Measurements from ENCODE around the gene SUZ12.
"Not testable (repeated sequence)": the region's sequence is repeated elsewhere in the genome, so short reads cannot be mapped to it uniquely, and the experiment has no call there.

Gene SUZ12

DNA sequence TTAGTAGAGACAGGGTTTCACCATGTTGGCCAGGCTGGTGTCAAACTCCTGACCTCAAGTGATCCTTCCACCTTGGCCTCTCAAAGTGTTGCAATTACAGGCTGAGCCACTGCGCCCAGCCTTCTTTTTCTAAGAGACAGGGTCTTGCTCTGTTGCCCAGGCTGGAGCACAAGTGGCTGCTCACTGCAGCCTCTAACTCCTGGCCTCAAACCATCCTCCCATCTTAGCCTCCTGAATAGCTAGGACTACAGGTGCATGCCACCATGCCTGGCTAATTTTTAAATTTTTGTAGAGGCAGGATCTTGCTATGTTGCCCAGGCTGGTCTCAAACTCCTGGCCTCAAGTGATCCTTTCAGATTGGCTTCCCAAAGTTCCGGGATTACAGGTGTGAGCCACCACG, 15.1 kb downstream of the SUZ12 start:
- H3K36me3 ChIP-seq, result peaks cover 64% of the 10 kb centered on the region

DNA sequence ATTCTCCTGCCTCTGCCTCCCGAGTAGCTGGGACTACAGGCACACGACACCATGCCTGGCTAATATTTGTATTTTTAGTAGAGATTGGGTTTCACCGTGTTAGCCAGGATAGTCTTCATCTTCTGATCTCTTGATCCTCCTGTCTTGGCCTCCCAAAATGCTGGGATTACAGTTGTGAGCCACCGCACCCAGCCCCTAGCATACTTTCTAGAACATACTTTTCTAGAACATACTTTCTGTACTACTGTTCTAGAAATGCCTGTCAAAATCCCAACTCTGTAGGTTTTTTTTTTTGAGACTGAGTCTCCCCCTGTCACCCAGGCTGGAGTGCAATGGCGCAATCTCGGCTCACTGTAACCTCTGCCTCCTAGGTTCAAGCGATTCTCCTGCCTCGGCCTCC, 27.3 kb downstream of the SUZ12 start:
- peaks cover 62% of the 10 kb centered on the region for H3K36me3 ChIP-seq
- H3K4me1 ChIP-seq (ENCODE audit: control insufficient read depth in 1 of 2, insufficient read depth in 1 of 2, low read depth in 1 of 2, low read length in 1 of 2); H3K4me3 ChIP-seq (ENCODE audit: low read depth in 1 of 2, low read length in 1 of 2); H3K27ac ChIP-seq; H3K9me3 ChIP-seq; H3K27me3 ChIP-seq: not testable (repeated sequence)

More for the DNA sequence above, 15.1 kb downstream of the SUZ12 start:
- H3K4me3 ChIP-seq (ENCODE audit: low read depth in 1 of 2, low read length in 1 of 2); H3K27me3 ChIP-seq; H3K27ac ChIP-seq; H3K9me3 ChIP-seq; H3K4me1 ChIP-seq (ENCODE audit: control insufficient read depth in 1 of 2, insufficient read depth in 1 of 2, low read depth in 1 of 2, low read length in 1 of 2): not testable (repeated sequence)

DNA sequence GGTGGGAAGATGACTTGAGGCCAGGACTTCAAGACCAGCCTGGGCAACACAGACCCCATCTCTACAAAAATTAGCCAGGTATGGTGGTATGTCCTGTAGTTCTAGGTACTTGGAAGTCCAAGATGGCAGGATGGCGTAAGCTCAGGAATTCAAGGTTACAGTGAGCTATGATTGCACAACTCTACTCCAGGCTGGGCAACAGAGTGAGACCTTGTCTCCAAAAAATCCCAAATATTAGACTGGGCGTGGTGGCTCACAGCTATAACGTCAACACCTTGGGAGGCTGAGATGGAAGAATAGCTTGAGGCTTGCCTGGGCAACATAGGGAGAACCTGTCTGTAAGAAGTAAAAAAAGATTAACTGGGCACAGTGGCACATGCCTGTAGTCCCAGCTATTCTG, 30.8 kb downstream of the SUZ12 start:
- Histone ChIP-seq H3K27ac (no peak overlapping the region), H3K4me3 (ENCODE audit: low read depth in 1 of 2, low read length in 1 of 2) (no peak overlapping the region), H3K9me3 (no peaks in the 10 kb centered on the region), H3K4me1 (ENCODE audit: control insufficient read depth in 1 of 2, insufficient read depth in 1 of 2, low read depth in 1 of 2, low read length in 1 of 2) (no peaks in the 10 kb centered on the region), H3K27me3 (no peaks in the 10 kb centered on the region), H3K36me3 (peaks cover 44% of the 10 kb centered on the region)
- TF ChIP-seq, protein P1, sequence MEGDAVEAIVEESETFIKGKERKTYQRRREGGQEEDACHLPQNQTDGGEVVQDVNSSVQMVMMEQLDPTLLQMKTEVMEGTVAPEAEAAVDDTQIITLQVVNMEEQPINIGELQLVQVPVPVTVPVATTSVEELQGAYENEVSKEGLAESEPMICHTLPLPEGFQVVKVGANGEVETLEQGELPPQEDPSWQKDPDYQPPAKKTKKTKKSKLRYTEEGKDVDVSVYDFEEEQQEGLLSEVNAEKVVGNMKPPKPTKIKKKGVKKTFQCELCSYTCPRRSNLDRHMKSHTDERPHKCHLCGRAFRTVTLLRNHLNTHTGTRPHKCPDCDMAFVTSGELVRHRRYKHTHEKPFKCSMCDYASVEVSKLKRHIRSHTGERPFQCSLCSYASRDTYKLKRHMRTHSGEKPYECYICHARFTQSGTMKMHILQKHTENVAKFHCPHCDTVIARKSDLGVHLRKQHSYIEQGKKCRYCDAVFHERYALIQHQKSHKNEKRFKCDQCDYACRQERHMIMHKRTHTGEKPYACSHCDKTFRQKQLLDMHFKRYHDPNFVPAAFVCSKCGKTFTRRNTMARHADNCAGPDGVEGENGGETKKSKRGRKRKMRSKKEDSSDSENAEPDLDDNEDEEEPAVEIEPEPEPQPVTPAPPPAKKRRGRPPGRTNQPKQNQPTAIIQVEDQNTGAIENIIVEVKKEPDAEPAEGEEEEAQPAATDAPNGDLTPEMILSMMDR (IDR thresholded peaks at IDR 0.05), result no peak

DNA sequence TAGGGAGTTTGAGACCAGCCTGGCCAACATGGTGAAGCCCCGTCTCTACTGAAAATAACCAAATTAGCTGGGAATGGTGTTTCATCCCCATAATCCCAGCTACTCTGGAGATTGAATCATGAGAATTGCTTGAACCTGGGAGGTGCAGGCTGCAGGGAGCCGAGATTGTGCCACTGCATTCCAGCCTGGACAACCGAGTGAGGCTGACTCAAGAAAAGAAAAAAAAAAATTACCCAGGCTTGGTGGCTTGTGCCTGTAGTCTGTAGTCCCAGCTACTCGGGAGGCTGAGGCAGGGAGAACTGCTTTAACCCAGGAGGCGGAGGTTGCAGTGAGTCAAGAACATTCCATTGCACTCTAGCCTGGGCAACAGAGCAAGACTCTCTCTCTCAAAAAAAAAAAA, 33.6 kb downstream of the SUZ12 start:
- H3K9me3 ChIP-seq; H3K27me3 ChIP-seq; H3K27ac ChIP-seq; H3K4me1 ChIP-seq (ENCODE audit: control insufficient read depth in 1 of 2, insufficient read depth in 1 of 2, low read depth in 1 of 2, low read length in 1 of 2); H3K4me3 ChIP-seq (ENCODE audit: low read depth in 1 of 2, low read length in 1 of 2): not testable (repeated sequence)
- H3K36me3 ChIP-seq, result peaks cover 56% of the 10 kb centered on the region

DNA sequence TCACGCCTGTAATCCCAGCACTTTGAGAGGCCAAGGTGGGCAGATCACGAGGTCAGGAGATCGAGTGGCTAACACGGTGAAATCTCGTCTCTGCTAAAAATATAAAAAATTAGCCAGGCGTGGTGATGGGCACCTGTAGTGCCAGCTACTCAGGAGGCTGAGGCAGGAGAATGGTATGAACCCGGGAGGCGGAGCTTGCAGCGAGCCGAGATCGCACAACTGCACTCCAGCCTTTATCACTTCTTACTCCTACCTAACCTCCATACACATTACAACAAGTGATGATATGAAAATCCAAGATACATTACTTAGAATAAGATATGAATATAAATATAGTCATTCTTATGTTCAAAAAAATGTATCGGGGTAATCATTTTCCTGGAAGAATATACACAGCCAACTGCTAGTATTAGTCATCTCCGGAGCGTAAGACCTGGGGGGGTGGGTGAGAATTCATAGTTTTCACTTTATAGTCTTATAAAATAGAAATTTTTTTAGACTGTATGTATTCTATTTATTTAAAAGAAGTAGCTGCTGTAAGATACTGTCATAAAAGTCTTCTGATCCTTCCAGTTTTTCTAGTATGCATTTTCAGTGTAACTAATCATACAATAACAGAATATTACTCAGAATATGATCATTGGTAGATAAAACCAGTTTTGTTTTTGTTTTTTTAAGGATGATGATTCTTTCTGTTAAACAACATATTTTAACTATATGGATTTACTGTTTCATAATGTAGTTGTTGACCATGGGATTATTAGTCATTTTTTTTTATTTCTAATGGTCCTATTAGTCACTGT, 37.7 kb downstream of the SUZ12 start:
- not testable (repeated sequence) for H3K27ac ChIP-seq
- H3K36me3 ChIP-seq, result peaks cover 71% of the 10 kb centered on the region

DNA sequence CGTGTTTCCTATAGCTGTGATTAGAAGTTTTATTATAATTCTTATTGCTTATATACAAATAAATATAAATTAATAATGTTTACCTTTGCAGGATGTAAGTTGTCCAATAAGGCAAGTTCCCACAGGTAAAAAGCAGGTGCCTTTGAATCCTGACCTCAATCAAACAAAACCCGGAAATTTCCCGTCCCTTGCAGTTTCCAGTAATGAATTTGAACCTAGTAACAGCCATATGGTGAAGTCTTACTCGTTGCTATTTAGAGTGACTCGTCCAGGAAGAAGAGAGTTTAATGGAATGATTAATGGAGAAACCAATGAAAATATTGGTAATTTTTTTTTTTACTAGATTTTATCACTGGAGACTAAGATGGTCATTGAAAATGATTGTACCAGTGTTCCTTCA, 38.6 kb downstream of the SUZ12 start:
- peaks cover 67% of the 10 kb centered on the region for H3K36me3 ChIP-seq
- H3K4me3 ChIP-seq (ENCODE audit: low read depth in 1 of 2, low read length in 1 of 2); H3K27me3 ChIP-seq; H3K4me1 ChIP-seq (ENCODE audit: control insufficient read depth in 1 of 2, insufficient read depth in 1 of 2, low read depth in 1 of 2, low read length in 1 of 2); H3K27ac ChIP-seq; H3K9me3 ChIP-seq: not testable (repeated sequence)

More for the DNA sequence above, 37.7 kb downstream of the SUZ12 start:
- H3K27me3 ChIP-seq; H3K4me3 ChIP-seq (ENCODE audit: low read depth in 1 of 2, low read length in 1 of 2); H3K4me1 ChIP-seq (ENCODE audit: control insufficient read depth in 1 of 2, insufficient read depth in 1 of 2, low read depth in 1 of 2, low read length in 1 of 2); H3K9me3 ChIP-seq: not testable (repeated sequence)

DNA sequence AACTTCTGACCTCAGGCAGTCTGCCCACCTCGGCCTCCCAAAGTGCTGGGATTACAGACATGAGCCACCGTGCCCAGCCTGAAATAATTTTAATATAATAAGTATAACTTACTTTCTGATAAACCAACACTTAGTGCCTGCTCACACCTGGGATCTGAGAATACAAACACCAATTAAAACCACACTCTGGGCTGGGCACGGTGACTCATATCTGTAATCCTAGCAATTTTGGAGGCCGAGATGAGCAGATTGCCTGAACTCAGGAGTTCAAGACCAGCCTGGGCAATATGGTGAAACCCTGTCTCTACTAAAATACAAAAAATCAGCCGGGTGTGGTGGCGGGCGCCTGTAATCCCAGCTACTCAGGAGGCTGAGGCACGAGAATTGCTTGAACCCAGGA, 55.0 kb downstream of the SUZ12 start:
- not testable (repeated sequence) for H3K27ac ChIP-seq; H3K4me3 ChIP-seq (ENCODE audit: low read depth in 1 of 2, low read length in 1 of 2); H3K27me3 ChIP-seq; H3K9me3 ChIP-seq; H3K4me1 ChIP-seq (ENCODE audit: control insufficient read depth in 1 of 2, insufficient read depth in 1 of 2, low read depth in 1 of 2, low read length in 1 of 2)
- H3K36me3 ChIP-seq, result peaks cover 91% of the 10 kb centered on the region

DNA sequence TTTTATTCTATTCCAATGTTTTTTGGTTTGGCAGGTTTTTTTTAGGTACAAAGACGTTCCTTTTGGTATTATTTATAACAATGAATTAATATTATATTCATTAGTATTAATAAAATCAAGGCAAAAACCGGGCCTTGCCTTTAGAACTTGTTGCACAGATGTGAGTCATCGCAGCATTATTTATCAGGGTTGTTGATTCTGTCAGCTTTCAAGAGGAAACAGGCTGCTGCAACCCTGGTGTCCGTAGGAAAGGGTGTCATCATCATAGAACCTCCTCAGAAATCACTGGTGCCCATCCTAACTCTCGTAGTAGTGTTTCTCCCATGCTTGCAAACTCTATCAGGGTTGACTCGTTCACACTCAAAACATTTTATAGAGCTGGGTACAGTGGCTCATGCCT, 60.2 kb downstream of the SUZ12 start:
- H3K36me3 ChIP-seq, result peaks cover 84% of the 10 kb centered on the region
- no peaks in the 10 kb centered on the region for H3K4me1 ChIP-seq (ENCODE audit: control insufficient read depth in 1 of 2, insufficient read depth in 1 of 2, low read depth in 1 of 2, low read length in 1 of 2)

More for the DNA sequence above, 60.2 kb downstream of the SUZ12 start:
- Histone ChIP-seq H3K27ac (no peak overlapping the region), H3K4me3 (ENCODE audit: low read depth in 1 of 2, low read length in 1 of 2) (no peak overlapping the region), H3K9me3 (no peaks in the 10 kb centered on the region), H3K27me3 (no peaks in the 10 kb centered on the region)
- TF ChIP-seq, protein P1 (IDR thresholded peaks at IDR 0.05), result no peak

All from neutrophil (primary cell).